ENCODE data around the gene EHD3. TPM values are rescaled to one million over a fixed set of nuclear protein-coding genes. Genes with fewer than 3 reads are reported as not detected.

Gene EHD3
- total and polyA plus RNA-seq, 4 donors: 7.2 to 20.2 (median 13.2) TPM

GRCh38 chr2:31228717-31229116 lies 5.2 kb upstream of the EHD3 start:
- Histone ChIP-seq H3K9ac (ENCODE audit: low read depth in 1 of 2, low read length in 2 of 2) (no peak overlapping the region), H3K27ac (ENCODE audit: low read depth in 1 of 2, low read length in 2 of 2) (no peak overlapping the region), H3K9me3 (ENCODE audit: control insufficient read depth in 4 of 4, low read length in 3 of 4) (no peaks in the 10 kb centered on the region), H3K4me1 (ENCODE audit: control insufficient read depth in 4 of 4, insufficient read depth in 4 of 4, low read length in 3 of 4) (peaks cover 0 to 1% (median under 1%) of the 10 kb centered on the region in 4 donors), H3K36me3 (ENCODE audit: control insufficient read depth in 4 of 4, insufficient read depth in 3 of 4, low read depth in 1 of 4, low read length in 3 of 4) (no peaks in the 10 kb centered on the region), H3K4me3 (ENCODE audit: low read depth in 1 of 3, low read length in 3 of 3) (no peak overlapping the region), H3K27me3 (ENCODE audit: control insufficient read depth in 4 of 4, insufficient read depth in 4 of 4, low read length in 3 of 4) (peaks cover 0 to 16% (median 2%) of the 10 kb centered on the region in 4 donors)
- no peak for DNase-seq (ENCODE audit: low spot score)
- 69% methylated on average over 3 of the region's 3 CpGs for WGBS
- TF ChIP-seq FOXA2 (IDR thresholded peaks at IDR 0.05) (no peak), CTCF (IDR thresholded peaks at IDR 0.05; ENCODE audit: low read depth, low read length, missing input control) (no peak), EGR1 (IDR thresholded peaks at IDR 0.05; ENCODE audit: low read depth in 2 of 2) (no peak), MAX (IDR thresholded peaks at IDR 0.05) (no peak), NR2F2 (IDR thresholded peaks at IDR 0.05) (no peak), GABPA (IDR thresholded peaks at IDR 0.05 in 1 of 2, conservative IDR thresholded peaks at IDR 0.05 in 1 of 2) (no peak), YY1 (IDR thresholded peaks at IDR 0.05) (no peak), SP1 (IDR thresholded peaks at IDR 0.05) (no peak), TAF1 (conservative IDR thresholded peaks at IDR 0.05) (no peak), REST (IDR thresholded peaks at IDR 0.05) (no peak), ZBTB33 (IDR thresholded peaks at IDR 0.05) (no peak), FOXA1 (IDR thresholded peaks at IDR 0.05) (no peak)

- Histone ChIP-seq H3K27me3 (ENCODE audit: control insufficient read depth in 4 of 4, insufficient read depth in 4 of 4, low read length in 3 of 4) (peaks cover 0 to 13% (median 2%) of the 10 kb centered on the region in 4 donors), H3K4me1 (ENCODE audit: control insufficient read depth in 4 of 4, insufficient read depth in 4 of 4, low read length in 3 of 4) (peaks cover 0 to 7% (median 4%) of the 10 kb centered on the region in 4 donors), H3K9me3 (ENCODE audit: control insufficient read depth in 4 of 4, low read length in 3 of 4) (no peaks in the 10 kb centered on the region), H3K27ac (ENCODE audit: low read depth in 1 of 2, low read length in 2 of 2) (no peak overlapping the region), H3K4me3 (ENCODE audit: low read depth in 1 of 3, low read length in 3 of 3) (no peak overlapping the region), H3K9ac (ENCODE audit: low read depth in 1 of 2, low read length in 2 of 2) (no peak overlapping the region), H3K36me3 (ENCODE audit: control insufficient read depth in 4 of 4, insufficient read depth in 3 of 4, low read depth in 1 of 4, low read length in 3 of 4) (no peaks in the 10 kb centered on the region)
- WGBS: 72% methylated on average over 3 of the region's 3 CpGs
- no peak for DNase-seq (ENCODE audit: low spot score)
- TF ChIP-seq CTCF (IDR thresholded peaks at IDR 0.05; ENCODE audit: low read depth, low read length, missing input control): no peak
- TF ChIP-seq FOXA2 (IDR thresholded peaks at IDR 0.05): no peak
- TF ChIP-seq ATF3 (IDR thresholded peaks at IDR 0.05): no peak
- no peak for TF ChIP-seq JUND (IDR thresholded peaks at IDR 0.05)
- TF ChIP-seq SP1 (IDR thresholded peaks at IDR 0.05): no peak
- TF ChIP-seq GABPA (IDR thresholded peaks at IDR 0.05 in 1 of 2, conservative IDR thresholded peaks at IDR 0.05 in 1 of 2): no peak
- TF ChIP-seq HNF4G (IDR thresholded peaks at IDR 0.05): no peak
- TF ChIP-seq NR2F2 (IDR thresholded peaks at IDR 0.05): no peak
- TF ChIP-seq TAF1 (conservative IDR thresholded peaks at IDR 0.05): no peak
- TF ChIP-seq RAD21 (IDR thresholded peaks at IDR 0.05): no peak
- no peak for TF ChIP-seq REST (IDR thresholded peaks at IDR 0.05)
- no peak for TF ChIP-seq YY1 (IDR thresholded peaks at IDR 0.05)
- TF ChIP-seq RXRA (IDR thresholded peaks at IDR 0.05): no peak
- no peak for TF ChIP-seq HNF4A (conservative IDR thresholded peaks at IDR 0.05)
These were observed 3.2 kb upstream of the EHD3 start for GRCh38 chr2:31230751-31231150.
